Cardiac fibroblast (primary cell): ENCODE data around the gene ZBTB42.
A peak's percentile ranks its signal among the peaks of the same experiment; 100 is the strongest.

Source experiments
- DNase-seq, 2 donors: peaks; one replicate each; pipeline versions ENCODE4 v3.0.0 to v3.0.0-alpha.2; 2010; ENCODE audit warnings: low read depth in 2 of 2
- H3K4me3 ChIP-seq, 2 donors: replicated peaks in 1 of 2; 1 replicate in 1 of 2; 2 replicates in 1 of 2; pipeline ENCODE4 v1.5.1; 2011; ENCODE audit warnings: low read depth in 2 of 2, low read length in 2 of 2, mild to moderate bottlenecking in 2 of 2, moderate library complexity in 1 of 2
- TF ChIP-seq, protein P1 (sequence below): IDR thresholded peaks from one replicate; pipeline ENCODE4 v1.5.1; 2011; ENCODE audit warnings: low read depth, mild to moderate bottlenecking, low read length, inconsistent platforms

ZBTB42 gene

DNA sequence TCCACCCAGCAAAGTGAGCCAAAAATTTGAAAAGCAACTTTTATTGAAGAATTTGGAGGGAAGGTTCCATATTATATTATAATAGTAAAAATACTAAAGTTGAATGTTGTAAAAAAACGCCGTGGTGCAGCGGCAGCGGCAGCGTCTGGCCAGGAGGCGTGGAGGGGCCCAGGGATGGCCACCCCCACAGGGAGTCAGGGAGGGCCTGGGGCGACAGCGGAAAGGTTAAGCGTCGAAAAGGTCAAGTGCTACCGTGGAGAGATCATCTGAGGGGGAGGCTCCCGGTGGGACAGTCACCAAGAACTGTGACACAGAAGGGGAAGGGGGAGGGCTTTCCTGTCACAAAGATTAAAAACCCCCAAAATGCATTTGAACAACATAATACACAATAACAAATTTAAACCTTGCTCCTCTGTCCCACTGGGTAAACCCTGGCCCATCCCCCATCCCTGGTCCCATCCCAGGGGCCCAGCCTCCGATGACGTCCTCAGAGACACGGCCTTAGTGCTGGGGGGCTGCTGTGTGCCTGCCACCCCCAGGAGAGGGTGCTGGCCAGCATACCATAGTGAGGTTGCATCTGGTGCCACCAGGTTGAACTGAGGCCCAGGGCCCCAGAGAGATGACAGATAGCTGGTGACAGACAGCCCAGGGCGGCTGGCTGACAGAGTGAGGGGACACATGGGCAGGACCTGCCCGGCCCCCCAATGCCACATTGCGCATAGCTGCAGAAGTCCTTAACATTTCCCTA, 31.4 kb upstream of the ZBTB42 start:
- TF ChIP-seq, protein P1, sequence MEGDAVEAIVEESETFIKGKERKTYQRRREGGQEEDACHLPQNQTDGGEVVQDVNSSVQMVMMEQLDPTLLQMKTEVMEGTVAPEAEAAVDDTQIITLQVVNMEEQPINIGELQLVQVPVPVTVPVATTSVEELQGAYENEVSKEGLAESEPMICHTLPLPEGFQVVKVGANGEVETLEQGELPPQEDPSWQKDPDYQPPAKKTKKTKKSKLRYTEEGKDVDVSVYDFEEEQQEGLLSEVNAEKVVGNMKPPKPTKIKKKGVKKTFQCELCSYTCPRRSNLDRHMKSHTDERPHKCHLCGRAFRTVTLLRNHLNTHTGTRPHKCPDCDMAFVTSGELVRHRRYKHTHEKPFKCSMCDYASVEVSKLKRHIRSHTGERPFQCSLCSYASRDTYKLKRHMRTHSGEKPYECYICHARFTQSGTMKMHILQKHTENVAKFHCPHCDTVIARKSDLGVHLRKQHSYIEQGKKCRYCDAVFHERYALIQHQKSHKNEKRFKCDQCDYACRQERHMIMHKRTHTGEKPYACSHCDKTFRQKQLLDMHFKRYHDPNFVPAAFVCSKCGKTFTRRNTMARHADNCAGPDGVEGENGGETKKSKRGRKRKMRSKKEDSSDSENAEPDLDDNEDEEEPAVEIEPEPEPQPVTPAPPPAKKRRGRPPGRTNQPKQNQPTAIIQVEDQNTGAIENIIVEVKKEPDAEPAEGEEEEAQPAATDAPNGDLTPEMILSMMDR: no peak
- H3K4me3 ChIP-seq: no peak overlapping the region
- DNase-seq: no peak

DNA sequence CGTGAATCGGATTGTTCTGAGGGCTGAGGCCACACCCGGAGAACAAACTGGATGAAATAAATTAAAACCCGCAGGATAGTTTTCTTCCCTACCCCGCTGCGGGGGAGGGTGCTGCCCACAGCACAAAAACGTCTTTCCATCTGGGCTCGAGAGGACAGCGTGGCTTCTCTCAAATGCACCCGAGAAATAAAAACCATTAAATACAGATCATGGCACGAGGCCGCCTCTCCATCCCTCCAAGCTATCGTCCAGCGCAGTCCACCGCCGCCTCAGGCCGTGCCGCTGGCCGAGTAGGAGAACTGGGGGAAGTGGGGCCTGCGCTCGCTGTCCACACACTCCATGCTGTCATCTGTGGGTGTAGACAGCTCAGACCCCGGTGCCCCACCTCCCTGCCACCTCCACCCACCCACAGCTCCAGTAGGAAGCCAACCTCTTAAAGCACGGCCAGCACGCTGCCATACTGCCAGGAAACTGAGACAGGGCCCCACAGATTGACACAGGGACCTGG, 30.8 kb upstream of the ZBTB42 start:
- H3K4me3 ChIP-seq: no peak overlapping the region
- TF ChIP-seq, protein P1: no peak
- no peak for DNase-seq

DNA sequence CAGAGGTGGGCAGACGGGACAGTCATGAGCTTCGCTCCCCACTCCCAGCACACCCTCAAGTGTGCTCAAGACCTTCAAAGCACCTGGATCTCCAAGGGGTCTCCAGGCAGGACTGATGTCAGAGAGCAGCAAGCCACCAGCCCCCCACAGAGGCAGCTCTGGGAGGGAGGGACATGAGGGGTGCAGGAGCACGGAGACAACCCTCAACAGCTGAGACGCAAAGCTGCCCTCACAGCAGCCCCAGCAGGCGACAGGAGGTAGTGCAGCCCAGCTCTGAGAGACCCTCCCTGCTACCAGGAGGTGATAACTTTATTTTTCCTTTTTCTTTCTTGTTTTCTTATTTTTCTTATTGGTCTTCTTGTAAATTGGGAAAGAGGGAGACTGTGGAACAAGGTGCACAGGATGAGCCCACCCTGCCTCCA, 30.0 kb upstream of the ZBTB42 start:
- TF ChIP-seq, protein P1: peak; percentile 84
- no peak overlapping the region for H3K4me3 ChIP-seq
- peak in 1 of 2 donors; percentile 26 for DNase-seq

DNA sequence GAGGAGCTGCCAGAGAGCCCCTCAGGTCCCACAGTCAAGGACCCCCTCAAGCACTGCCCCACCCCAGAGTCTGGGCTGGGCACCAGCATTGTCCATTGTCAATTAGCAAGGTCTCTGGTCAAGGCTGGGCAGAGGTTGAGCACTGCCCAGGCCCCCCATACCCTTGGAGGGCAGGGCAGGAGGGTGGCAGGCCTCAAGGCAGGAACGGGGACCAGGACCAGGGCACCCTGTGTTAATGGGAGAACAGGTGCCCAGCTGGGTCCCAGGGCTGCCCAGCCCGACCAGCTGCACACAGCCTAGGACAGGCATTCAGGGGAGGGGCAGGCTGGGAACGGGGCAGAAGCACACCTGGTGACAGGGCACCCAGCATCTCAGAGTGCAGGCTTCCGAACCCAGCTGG, 29.5 kb upstream of the ZBTB42 start:
- TF ChIP-seq, protein P1: no peak
- H3K4me3 ChIP-seq: no peak overlapping the region
- no peak for DNase-seq

DNA sequence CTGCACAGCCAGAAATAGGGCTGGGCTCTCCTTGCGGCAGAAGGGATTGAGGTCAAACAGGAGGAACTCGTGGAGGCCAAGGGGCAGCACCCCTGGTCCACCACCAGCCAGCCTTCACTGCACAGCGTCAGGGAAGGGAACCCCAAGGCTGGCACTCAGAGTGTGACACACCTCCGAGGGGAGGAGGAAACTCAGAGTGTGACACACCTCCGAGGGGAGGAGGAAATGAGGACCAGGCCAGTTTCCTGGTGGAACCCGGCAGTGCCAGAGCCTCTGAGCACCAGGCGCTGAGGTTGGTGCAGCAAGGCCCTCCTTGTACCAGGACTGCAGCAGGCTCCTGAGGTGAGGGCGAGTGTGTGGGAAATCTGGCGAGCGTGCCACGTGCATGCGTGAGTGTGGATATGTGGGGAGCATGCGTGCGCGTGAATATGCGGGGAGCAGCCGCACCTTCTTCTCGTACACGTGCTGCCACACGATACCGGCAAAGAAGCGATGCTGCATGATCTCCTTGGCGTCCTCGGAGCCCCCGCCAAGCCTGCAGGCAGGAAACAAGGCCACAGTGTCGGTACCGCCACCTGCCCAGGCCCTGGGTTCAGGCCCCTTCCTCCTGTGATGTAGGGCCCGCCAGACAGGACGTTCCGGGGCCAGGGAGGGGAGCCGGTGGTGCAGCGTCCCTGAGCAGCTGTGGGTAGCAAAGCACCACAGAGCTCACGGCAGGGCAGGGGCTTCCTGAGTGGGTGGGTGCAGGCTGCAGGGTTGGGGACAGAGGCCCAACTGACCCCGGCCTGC, 28.8 kb upstream of the ZBTB42 start:
- DNase-seq: no peak
- TF ChIP-seq, protein P1: no peak

DNA sequence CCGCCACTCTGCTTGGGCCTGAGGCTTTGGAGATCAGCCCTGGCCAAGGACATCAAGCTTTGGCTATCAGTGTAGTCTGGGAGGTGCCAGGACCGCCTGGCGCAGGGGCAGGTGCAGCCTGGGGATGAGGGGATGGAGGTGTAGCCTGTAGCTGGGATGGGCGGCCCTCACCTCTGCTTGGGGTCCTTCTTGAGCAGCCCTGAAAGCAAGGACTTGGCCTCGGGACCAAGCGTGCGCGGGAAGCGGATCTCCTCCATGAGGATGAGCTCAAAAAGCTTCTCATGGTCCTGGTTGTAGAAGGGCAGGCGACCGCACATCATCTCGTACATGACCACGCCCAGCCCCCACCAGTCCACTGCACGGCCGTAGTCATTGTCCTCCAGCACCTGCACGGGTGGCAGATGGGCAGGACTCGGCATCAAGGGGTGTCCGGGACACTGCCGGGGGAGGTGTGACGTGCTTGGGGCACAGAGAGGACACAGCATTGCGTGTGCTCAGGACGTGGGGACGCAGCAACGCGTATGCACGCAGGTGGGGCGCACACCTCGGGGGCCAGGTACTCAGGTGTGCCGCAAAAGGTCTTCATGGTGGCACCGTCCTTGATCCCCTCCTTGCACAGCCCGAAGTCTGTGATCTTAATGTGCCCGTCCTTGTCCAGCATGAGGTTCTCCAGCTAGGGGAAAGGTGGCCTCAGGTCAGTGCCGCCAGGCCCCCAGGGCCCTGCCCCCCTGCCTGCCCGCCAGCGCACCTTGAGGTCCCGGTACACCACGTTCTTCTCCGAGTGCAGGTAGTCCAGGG, 28.0 kb upstream of the ZBTB42 start:
- no peak overlapping the region for H3K4me3 ChIP-seq
- TF ChIP-seq, protein P1: no peak
- no peak for DNase-seq

More for the DNA sequence above, 28.8 kb upstream of the ZBTB42 start:
- no peak overlapping the region for H3K4me3 ChIP-seq
